C4-2B (cell line): Measurements from ENCODE around the gene UCHL3.

Source experiments
- CTCF ChIP-seq: fragments of 450-650 bp; conservative IDR thresholded peaks from 2 replicates; pipeline ENCODE4 v1.5.1; 2017; ENCODE audit warnings: mild to moderate bottlenecking
- ZFX ChIP-seq: fragments of 450-650 bp; IDR thresholded peaks from 2 replicates; pipeline ENCODE4 v1.6.1; 2017

- TF ChIP-seq CTCF (no peak), ZFX (no peak)
Observed at GRCh38 chr13:75550159-75550567, 572 bp downstream of the UCHL3 start.
